Kidney glomerular epithelial cell (primary cell): ENCODE measurements around the gene KLHDC2.
A peak's percentile ranks its signal among the peaks of the same experiment; 100 is the strongest.
"Not testable (repeated sequence)": the region's sequence is repeated elsewhere in the genome, so short reads cannot be mapped to it uniquely, and the experiment has no call there.

Experiments used
- DNase-seq: peaks from one replicate; lab custom pipeline; 2025; lab: John Stamatoyannopoulos, UW

The KLHDC2 gene, protein sequence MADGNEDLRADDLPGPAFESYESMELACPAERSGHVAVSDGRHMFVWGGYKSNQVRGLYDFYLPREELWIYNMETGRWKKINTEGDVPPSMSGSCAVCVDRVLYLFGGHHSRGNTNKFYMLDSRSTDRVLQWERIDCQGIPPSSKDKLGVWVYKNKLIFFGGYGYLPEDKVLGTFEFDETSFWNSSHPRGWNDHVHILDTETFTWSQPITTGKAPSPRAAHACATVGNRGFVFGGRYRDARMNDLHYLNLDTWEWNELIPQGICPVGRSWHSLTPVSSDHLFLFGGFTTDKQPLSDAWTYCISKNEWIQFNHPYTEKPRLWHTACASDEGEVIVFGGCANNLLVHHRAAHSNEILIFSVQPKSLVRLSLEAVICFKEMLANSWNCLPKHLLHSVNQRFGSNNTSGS

DNA sequence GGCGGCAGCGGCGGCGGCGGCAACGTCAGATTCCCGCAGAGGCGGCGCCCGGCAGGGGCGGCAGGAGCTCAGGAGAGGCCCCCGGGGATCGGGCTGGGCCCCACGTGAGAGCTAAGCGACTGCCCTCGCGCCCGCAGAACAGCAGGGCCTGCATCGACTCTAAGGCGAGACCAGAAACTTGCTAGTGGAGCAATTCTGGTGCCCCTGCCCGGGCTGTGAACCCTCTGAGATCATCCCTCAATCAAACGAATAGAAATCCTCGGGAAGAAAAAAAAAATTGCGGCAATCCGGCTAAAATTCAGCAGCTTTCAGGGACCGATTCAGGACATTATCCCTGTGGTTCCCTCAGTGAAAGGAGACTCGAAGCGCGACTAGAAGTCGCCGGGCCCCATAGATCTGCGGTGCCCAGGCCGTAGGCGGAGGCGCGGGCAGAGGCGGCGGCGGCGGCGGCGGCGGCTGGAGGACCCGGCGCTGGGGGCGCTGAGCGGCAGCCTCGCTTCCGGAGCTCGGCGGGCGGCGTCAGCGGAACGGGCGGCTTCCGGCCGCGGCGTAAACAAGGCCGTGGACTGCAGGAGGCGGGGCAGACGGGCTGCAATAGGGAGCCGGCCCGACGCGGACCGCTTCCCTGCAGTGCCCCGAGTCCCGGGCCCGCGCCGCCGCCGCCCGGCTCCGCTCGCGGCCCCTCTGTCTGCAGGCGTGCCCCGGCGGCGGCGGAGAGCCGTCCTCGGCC lies at the start of gene KLHDC2:
KLHDC2 (plus strand) TSS at position 583 of the 730 bp plus-strand sequence. CDS start 316 bp downstream, outside the sequence.
- peak; percentile 55 for DNase-seq

DNA sequence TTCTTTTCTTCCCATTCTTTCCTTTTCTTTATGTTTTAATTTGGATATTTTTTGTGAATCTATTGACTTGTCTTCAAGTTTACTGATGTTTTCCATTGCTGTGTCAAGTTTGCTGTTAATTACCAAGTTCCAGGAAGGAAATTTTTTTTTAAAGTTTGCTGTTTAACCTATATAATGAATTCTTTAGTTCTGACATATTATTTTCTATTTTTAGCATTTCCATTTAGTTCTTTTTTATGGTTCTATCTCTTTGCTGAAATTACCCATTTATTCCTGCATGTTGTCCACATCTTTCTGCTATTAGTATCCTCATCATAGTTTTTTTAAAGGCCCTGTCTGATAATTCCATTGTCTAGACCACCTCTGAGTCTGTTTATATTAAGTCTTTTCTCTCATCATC lies 47.2 kb upstream of the KLHDC2 start:
- DNase-seq, result no peak

- not testable (repeated sequence) for DNase-seq
Measured at GRCh38 chr14:49721733-49722435, 46.1 kb upstream of the KLHDC2 start.

GRCh38 chr14:49727171-49727570 lies 40.8 kb upstream of the KLHDC2 start:
- no peak for DNase-seq

- no peak for DNase-seq
Measured at GRCh38 chr14:49732896-49733295, 35.1 kb upstream of the KLHDC2 start.

GRCh38 chr14:49733836-49734235 lies 34.1 kb upstream of the KLHDC2 start:
- DNase-seq, result no peak

DNA sequence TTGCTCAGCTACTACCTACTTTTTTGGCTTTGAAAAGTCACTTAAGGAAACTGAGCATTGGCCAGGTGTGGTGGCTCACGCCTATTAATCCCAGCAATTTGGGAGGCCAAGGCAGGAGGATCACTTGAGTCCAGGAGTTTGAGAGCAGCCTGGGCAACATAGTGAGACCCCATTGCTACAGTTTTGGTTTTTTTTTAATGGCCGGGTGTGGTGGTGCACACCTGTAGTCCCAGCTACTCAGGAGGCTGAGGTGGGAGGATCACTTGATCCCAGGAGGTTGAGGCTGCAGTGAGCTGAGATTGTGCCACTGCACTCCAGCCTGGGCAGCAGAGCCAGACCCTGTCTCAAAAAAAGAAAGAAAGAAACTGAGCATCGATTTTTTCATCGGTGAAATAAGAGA lies 32.3 kb upstream of the KLHDC2 start:
- DNase-seq, result not testable (repeated sequence)

DNA sequence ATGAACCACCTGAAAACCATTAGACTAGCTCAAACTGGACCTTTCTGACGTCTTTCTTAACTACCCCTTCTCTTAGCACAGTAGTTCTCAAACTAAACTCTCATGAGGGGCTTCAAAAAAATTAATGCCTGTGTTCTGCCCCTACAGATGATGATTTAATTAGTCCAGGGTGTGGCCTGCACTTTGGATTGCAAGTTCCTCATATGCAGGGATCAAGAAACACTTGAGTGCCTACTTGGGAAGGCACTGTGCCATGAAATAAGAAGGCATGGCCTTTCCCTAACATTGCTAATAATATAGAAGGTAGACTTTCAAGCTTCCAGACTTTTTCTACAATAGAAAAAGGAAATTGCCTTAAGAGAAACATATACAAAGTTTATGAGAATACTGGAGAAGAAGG lies 22.8 kb upstream of the KLHDC2 start:
- DNase-seq, result no peak

DNA sequence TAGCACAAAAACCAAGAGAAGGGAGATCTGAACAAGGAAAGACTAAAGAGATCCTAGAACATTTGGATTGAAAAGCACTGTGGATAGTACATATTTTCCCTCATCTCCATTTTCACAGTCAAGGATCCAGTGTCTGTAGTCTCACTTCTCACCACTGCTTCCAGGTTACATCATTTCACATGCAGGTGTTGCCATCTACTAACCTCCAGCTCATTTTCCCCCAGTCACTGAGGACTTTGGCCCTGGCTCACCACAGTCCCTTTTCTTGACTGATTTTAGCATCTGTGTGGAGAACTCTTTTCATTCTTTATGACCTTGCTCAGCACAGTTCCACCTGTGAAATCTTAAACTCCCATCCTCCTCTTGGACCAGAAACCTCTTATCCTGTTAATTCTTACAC lies 21.5 kb upstream of the KLHDC2 start:
- DNase-seq, result not testable (repeated sequence)

DNA sequence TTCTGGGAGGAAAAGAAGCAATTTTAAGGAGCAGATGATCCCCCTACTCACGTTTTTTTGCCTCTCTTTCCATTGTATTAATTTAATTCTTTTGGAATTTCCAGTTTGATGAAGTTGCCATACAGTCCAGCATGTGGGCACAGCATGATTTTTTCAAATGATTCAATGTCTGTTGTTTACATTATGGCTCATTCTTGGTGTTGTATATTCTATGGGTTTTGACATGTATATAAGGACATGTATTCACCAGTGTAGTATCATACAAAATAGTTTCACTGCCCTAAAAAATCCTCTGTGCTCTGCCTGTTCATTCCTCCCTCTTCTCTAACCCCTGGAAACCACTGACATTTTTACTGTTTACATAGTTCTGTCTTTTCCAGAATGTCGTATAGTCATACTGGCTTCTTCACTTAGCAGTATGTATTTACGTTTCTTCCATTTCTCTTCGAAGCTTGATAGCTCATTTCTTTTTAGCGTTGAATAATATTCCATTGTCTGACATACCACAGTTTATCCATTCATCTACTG lies 13.3 kb upstream of the KLHDC2 start:
- no peak for DNase-seq

- no peak for DNase-seq
Measured at GRCh38 chr14:49755378-49755777, 12.6 kb upstream of the KLHDC2 start.

- no peak for DNase-seq
Measured at GRCh38 chr14:49761839-49762551, 6.0 kb upstream of the KLHDC2 start.

DNA sequence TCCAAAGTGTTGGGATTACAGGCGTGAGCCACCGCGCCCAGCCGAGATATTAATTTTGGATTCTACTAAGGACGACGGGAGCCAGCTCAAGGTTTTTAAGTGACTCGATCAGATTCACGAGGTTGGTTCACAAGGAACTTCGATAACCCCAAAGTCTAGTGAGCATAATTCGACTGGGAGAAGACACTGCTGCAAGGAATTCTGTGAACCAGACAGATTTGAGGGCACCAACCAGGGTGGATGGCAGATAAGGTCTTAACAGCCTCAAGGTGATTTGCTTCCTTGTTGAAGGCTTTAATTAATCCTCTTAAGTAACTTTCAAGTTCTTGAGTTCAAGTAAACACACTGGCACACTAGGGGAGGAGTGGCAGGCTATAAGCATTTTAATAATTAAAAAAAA lies 1.1 kb upstream of the KLHDC2 start:
- no peak for DNase-seq

DNA sequence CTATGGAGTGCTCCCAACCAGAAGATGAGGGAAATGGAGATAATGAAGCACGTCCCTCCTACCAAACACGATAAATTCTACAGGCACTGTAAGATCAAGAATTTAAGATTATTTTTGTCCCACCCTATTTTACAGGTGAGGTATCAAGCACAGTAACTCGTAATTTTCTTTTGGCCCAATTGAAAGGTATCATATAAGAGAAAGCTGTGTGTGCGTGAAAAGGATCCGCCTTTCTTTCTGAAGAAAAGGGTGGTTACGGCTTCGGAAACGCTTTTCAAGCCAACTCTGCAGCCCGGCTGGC lies 733 bp upstream of the KLHDC2 start:
- no peak for DNase-seq

- DNase-seq, result peak; percentile 31
Measured at GRCh38 chr14:49768301-49769121, 558 bp downstream of the KLHDC2 start.

GRCh38 chr14:49769171-49769570 lies 1.2 kb downstream of the KLHDC2 start:
- peak; percentile 29 for DNase-seq

GRCh38 chr14:49769581-49770211 lies 1.7 kb downstream of the KLHDC2 start:
- no peak for DNase-seq

DNA sequence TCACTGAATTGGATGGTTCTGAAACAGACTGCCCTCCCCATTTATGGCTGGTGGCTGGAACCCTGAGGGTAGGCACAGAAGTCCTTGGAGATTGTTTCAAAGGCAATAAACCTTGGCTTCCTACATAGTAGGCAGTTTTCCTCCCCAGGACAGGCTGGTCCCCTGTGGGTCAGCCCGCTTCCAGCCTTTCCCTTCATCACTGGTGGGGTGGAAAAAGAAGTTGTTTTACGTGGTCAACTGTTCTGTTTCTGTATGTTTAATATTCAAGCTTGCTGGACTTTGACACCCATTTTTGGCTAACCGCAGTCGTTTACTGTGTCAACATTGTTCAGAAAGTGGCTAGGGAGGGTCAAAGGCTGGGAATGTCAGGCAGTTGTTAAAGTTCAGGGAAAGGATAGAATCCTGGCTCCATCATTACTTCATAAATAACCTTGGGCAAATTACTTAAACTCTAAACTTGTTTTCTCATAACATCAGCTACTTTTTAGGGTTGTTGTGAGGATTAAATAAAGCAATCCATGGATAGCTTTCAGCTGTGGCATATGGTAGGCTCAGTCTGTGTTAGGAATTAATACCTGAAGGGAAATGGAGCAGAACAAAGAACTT lies 2.4 kb downstream of the KLHDC2 start:
- peak; percentile 82 for DNase-seq

- DNase-seq, result not testable (repeated sequence)
Measured at GRCh38 chr14:49771691-49772090, 3.7 kb downstream of the KLHDC2 start.

- no peak for DNase-seq
Measured at GRCh38 chr14:49774106-49774505, 6.2 kb downstream of the KLHDC2 start.
